SK-N-SH treated with all-trans-retinoic acid at 6 μM for 48 hours (cell line): ENCODE results near the gene FRAS1.

Experiments used
- CREB5 ChIP-seq: fragments of 250-450 bp; sonication (Bioruptor Pico); IDR thresholded peaks from 2 replicates; pipeline ENCODE4 v1.5.1; 2020; ENCODE audit warnings: low read depth, mild to moderate bottlenecking, moderate library complexity
- ESRRG ChIP-seq: fragments of 250-450 bp; sonication (Bioruptor Pico); IDR thresholded peaks from 2 replicates; pipeline ENCODE4 v1.6.1; 2021; ENCODE audit warnings: mild to moderate bottlenecking
- ISL1 ChIP-seq: fragments of 250-450 bp; sonication (Bioruptor Pico); IDR thresholded peaks from 2 replicates; pipeline ENCODE4 v2.1.2; 2022; ENCODE audit warnings: mild to moderate bottlenecking, moderate library complexity
- PPARA ChIP-seq: fragments of 250-450 bp; sonication (Bioruptor Pico); IDR thresholded peaks from 2 replicates; pipeline ENCODE4 v1.5.0; 2020; ENCODE audit warnings: mild to moderate bottlenecking, borderline replicate concordance
- SNAI2 ChIP-seq: fragments of 250-450 bp; sonication (Bioruptor Pico); IDR thresholded peaks from 2 replicates; pipeline ENCODE4 v1.5.0; 2020; ENCODE audit warnings: mild to moderate bottlenecking, moderate library complexity
- TCF4 ChIP-seq: fragments of 250-450 bp; sonication (Bioruptor Pico); IDR thresholded peaks from 2 replicates; pipeline ENCODE4 v1.8.0; 2021; ENCODE audit warnings: mild to moderate bottlenecking, moderate library complexity, borderline replicate concordance
- TSHZ2 ChIP-seq: fragments of 250-450 bp; sonication (Bioruptor Pico); IDR thresholded peaks from 2 replicates; pipeline ENCODE4 v1.5.0; 2020; ENCODE audit warnings: mild to moderate bottlenecking, moderate library complexity
- ZFP30 ChIP-seq: fragments of 450-650 bp; formaldehyde crosslinking; IDR thresholded peaks from 2 replicates; pipeline ENCODE4 v1.5.0; 2022; ENCODE audit warnings: mild to moderate bottlenecking, moderate library complexity
- ZNF565 ChIP-seq: fragments of 450-650 bp; formaldehyde crosslinking; conservative IDR thresholded peaks from 2 replicates; pipeline ENCODE4 v1.5.0; 2020; ENCODE audit warnings: low read depth, mild to moderate bottlenecking, moderate library complexity

GRCh38 chr4:78293821-78294301 lies 236.7 kb downstream of the FRAS1 start:
- TF ChIP-seq ZNF565 (CRISPR knock-in tag) (no peak), CREB5 (CRISPR knock-in tag) (no peak), ESRRG (CRISPR knock-in tag) (no peak), PPARA (CRISPR knock-in tag) (no peak), ZFP30 (CRISPR knock-in tag) (no peak), TCF4 (no peak), TSHZ2 (0 out of 2 replicates have a peak, but pooled peaks have one; percentile 64), SNAI2 (no peak), ISL1 (CRISPR knock-in tag) (peak; percentile 82)
